ENCODE results near the gene MAPK7. TPM values are rescaled to one million over a fixed set of nuclear protein-coding genes. Genes with fewer than 3 reads are reported as not detected.

Gene MAPK7
- total RNA-seq, 3 donors from 2014 or later: 21.4 to 39.0 (median 22.7) TPM

- no peak for DNase-seq (ENCODE audit: low spot score in 2 of 2)
- no peak for TF ChIP-seq POLR2AphosphoS5 (IDR thresholded peaks at IDR 0.05)
- TF ChIP-seq POLR2A (IDR thresholded peaks at IDR 0.05): no peak
- TF ChIP-seq CTCF (IDR thresholded peaks at IDR 0.05): no peak
- Histone ChIP-seq H3K4me1 (peaks cover 0 to 7% of the 10 kb centered on the region in 2 donors), H3K4me3 (no peak overlapping the region), H3K9me3 (no peaks in the 10 kb centered on the region), H3K27me3 (no peaks in the 10 kb centered on the region), H3K27ac (no peak overlapping the region), H3K36me3 (no peaks in the 10 kb centered on the region)
- intact Hi-C loops (cut with DNase I; ENCODE audit: low total_unique reads): no loop called here
These were observed 38.9 kb upstream of the MAPK7 start for GRCh38 chr17:19339341-19339815.

GRCh38 chr17:19341211-19341631 lies 37.1 kb upstream of the MAPK7 start:
- no peak for TF ChIP-seq CTCF (IDR thresholded peaks at IDR 0.05)
- TF ChIP-seq POLR2A (IDR thresholded peaks at IDR 0.05): no peak
- no peak for TF ChIP-seq POLR2AphosphoS5 (IDR thresholded peaks at IDR 0.05)
- DNase-seq (ENCODE audit: low spot score in 2 of 2): peak in 1 of 2 donors; percentile 28
- peaks cover 5 to 7% of the 10 kb centered on the region in 2 donors for H3K4me1 ChIP-seq

GRCh38 chr17:19341641-19342610 lies 36.4 kb upstream of the MAPK7 start:
- no peaks in the 10 kb centered on the region for H3K9me3 ChIP-seq
- H3K27me3 ChIP-seq: no peaks in the 10 kb centered on the region
- intact Hi-C loops (cut with DNase I; ENCODE audit: low total_unique reads): no loop called here
- peak in 1 of 2 donors; percentile 49 for DNase-seq (ENCODE audit: low spot score in 2 of 2)
- peak overlapping the region; percentile 38 to 93 for H3K27ac ChIP-seq
- H3K36me3 ChIP-seq: no peaks in the 10 kb centered on the region
- TF ChIP-seq CTCF (IDR thresholded peaks at IDR 0.05): no peak
- no peak for TF ChIP-seq POLR2A (IDR thresholded peaks at IDR 0.05)
- TF ChIP-seq POLR2AphosphoS5 (IDR thresholded peaks at IDR 0.05): no peak
- no peak overlapping the region for H3K4me3 ChIP-seq
- peaks cover 7 to 8% of the 10 kb centered on the region in 2 donors for H3K4me1 ChIP-seq

More at GRCh38 chr17:19341211-19341631, 37.1 kb upstream of the MAPK7 start:
- intact Hi-C loops (cut with DNase I; ENCODE audit: low total_unique reads): no loop called here
- Histone ChIP-seq H3K27me3 (no peaks in the 10 kb centered on the region), H3K27ac (peak overlapping the region; percentile 38 to 93), H3K4me3 (no peak overlapping the region), H3K9me3 (no peaks in the 10 kb centered on the region), H3K36me3 (no peaks in the 10 kb centered on the region)

- TF ChIP-seq POLR2AphosphoS5 (IDR thresholded peaks at IDR 0.05) (no peak), POLR2A (IDR thresholded peaks at IDR 0.05) (no peak), CTCF (IDR thresholded peaks at IDR 0.05) (no peak)
- no peak overlapping the region for H3K4me3 ChIP-seq
These were observed 35.6 kb upstream of the MAPK7 start for GRCh38 chr17:19342611-19343255.

More at GRCh38 chr17:19342611-19343255, 35.6 kb upstream of the MAPK7 start:
- Histone ChIP-seq H3K27me3 (no peaks in the 10 kb centered on the region), H3K36me3 (no peaks in the 10 kb centered on the region), H3K27ac (peak overlapping the region; percentile 38 to 93), H3K4me1 (peaks cover 6 to 11% of the 10 kb centered on the region in 2 donors), H3K9me3 (no peaks in the 10 kb centered on the region)
- intact Hi-C loops (cut with DNase I; ENCODE audit: low total_unique reads): no loop called here
- no peak for DNase-seq (ENCODE audit: low spot score in 2 of 2)

Data from breast epithelium (tissue), 4 donors.